Epithelial cell of alveolus of lung (primary cell): ENCODE measurements around the gene RGS11. TPM values are rescaled to one million over a fixed set of nuclear protein-coding genes. Genes with fewer than 3 reads are reported as not detected.

Experiments used
- total RNA-seq: library from RNA; depleted of rRNA; stranded (reverse); fragments of >200 nt; gene quantifications from 2 replicates; pipeline ENCODE4 v1.2.1, GENCODE V29; 2015

Gene RGS11
- total RNA-seq, result 0.13 and 0.88 TPM in 2 replicates

DNA sequence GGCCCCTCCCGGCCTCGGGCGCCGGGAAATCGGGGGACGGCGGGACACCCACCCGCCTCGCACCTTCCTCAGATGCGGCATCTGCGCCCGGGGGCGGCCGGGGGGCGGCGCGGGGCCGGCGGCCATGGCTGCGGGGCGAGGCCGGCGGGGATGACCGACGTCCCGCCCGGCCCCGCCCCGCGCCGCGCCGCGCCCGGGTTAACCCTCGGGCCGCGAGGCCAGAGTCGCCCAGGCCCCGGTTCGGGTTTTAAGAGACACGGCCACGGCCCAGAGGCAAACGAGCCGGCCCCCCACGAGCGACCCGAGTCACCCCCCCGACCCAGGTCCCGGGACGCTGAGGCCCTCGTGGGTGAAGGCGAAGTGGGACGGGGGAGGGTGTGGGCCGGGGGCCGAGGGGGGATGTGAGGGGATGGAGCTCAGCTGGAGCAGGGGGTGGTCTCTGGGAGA is at the start of gene RGS11:
Gene RGS11 (minus strand): TSS at position 159 of the 447 bp plus-strand sequence. CDS start 33 bp downstream, at position 126.

DNA sequence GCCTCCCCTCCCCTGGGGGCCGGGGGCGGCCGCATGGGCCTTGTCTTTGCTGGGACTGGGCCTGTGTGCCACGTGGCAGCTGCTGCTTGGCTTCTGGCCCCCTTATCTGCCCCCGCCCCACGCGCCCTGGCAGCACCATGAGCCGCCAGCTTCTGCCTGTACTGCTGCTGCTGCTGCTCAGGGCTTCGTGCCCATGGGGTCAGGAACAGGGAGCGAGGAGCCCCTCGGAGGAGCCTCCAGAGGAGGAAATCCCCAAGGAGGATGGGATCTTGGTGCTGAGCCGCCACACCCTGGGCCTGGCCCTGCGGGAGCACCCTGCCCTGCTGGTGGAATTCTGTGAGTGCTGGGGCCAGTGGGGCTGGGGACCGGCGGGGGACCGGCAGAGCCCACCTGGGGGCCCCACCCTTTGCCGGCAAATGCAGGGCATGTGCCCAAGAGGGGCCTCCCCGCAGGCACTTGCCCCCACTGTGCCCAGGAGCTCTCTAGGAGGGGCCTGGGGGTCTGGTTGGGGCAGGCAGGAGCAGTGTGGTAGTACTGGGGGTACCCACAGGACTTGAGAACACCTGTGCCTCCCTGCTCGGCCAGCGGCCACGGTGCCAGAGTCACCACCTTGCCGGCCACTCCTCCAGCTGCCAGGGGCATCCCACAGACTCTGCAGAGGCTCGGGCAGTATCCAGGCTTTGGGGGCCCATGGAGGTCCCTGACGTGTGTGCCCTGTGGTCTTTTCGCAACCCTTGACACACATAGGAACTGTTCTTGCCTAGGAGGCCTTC is 7.5 kb upstream of the RGS11 start, which contains the start of gene PDIA2:
Gene PDIA2 (plus strand): TSS at position 132 of the 773 bp plus-strand sequence. CDS start 6 bp downstream, at position 138.

DNA sequence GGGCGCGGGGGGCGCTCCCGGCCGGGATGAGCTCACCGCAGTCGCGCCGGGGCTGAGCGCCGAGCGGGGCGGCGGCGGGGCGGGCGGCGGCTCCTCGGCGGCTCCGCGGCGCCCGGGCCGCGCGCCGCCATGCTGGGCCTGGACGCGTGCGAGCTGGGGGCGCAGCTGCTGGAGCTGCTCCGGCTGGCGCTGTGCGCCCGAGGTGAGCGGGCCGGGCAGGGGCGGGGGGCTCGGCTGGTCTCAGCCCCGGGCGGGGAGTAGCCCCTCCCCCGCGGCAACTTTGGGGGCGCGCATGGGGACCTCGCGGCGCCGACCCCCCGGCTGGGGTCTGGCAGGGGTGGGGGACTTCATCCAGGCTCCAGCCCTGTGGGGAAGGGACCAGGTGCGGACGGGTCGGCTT is 4.8 kb upstream of the RGS11 start, which contains the start of gene ARHGDIG:
Gene ARHGDIG (plus strand): TSS at position 40 of the 400 bp plus-strand sequence. CDS start 90 bp downstream, at position 130.

DNA sequence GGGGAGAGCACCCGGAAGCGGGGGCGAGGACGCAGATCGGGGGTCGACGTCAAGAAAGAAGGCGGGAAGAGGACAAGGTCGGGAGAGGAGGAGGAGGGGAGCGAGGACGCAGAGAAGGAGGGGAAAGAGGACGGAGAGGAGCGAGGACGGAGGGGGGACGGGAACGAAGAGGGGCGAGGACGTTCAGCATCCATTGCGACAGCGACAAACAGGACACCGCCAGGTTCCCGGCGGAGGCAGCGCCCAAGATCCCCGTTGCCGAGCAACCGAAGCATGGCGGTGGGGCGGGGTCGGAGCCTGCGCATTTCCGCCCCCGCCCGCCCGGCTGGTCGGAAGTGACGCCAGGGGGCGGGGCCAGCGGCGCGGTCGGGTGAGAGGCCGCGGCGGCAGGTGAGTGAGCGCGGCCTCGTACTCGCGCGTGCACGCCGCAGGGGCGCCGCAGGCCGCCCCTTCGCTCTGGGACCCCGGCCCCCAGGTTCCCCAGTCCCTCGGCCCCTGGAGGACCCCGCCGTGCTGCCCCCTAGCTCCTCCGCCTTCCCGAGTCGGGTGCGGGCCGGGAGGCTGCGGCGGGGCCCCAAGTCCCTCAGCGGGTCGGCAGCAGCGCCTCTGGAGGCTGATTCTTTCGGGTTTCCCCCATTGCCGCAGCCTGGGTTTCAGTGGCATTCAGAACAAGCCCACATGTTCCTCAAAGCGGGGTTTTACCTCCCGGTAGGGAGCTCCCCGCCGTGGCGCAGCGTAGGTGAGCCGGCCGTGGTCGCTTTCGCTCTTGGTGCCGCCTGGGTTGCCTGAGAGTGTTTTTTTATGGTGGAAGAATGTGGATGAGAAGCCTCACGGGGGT is 41.1 kb downstream of the RGS11 start, which contains the start of gene FAM234A:
Gene FAM234A (plus strand): TSS at position 354 of the 838 bp plus-strand sequence. CDS start 19,593 bp downstream, outside the sequence.

DNA sequence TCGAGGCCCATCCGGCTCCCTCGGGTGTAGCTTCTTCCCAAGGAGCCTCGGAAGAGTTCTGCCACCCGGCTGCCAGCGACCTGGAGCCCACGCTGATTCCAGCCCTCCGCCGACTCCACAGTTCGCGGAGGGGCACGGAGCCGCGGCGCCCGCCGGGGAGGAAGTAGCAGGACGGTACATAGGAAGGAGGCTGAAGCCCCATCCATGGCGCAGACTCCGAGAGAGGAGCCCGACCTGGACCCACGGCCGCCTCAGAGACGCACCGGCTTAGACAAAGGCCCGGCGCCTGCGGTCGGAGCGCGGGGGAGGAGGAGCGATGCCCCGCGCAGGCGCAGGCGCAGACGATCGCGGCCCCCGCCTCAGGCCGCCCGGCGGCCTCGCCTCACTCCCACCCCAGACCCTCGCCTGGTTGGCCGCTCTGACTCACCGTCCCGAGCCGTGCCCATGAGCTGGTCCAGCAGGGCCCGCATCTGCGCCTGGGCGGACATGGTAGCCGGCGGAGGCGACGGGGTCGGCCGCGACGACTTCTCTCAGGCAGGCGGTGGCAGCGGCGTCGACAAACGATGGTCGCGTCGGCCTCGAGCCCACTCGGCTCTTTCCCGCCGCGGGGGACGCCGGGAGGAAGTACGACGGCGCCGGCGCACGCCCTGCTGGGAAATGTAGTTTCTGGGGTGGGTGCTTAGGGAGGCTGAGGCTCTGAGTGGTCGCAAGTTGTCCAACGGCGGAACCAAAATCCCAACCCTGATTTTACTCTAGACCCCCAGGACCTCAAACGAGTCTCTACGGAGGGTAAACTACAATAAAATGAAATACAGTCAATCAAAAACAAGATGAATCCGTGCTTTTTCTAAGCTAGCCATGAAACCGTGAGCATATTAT is 46.7 kb downstream of the RGS11 start, which contains the start of gene LUC7L:
Gene LUC7L (minus strand): TSS at position 598 of the 879 bp plus-strand sequence. CDS start 110 bp downstream, at position 488.

Other genes with a start within 250 kb of the RGS11 start
- 2.9 and 5.2 TPM in 2 replicates for gene POLR3K, start 222.3 kb downstream of the RGS11 start, total RNA-seq
- gene SNRNP25, start 222.1 kb downstream of the RGS11 start, total RNA-seq, result 17.5 and 25.5 TPM in 2 replicates
- gene RHBDF1, start 203.3 kb downstream of the RGS11 start, total RNA-seq, result 28.1 and 42.7 TPM in 2 replicates
- gene MPG, start 197.7 kb downstream of the RGS11 start, total RNA-seq, result 162 and 283 TPM in 2 replicates
- 17.1 and 26.9 TPM in 2 replicates for gene NPRL3, start 137.3 kb downstream of the RGS11 start, total RNA-seq
- gene HBZ, start 123.3 kb downstream of the RGS11 start, total RNA-seq, result not detected in 2 replicates
- gene HBM, start 110.0 kb downstream of the RGS11 start, total RNA-seq, result not detected in 2 replicates
- 0.91 TPM in 1 of 2 replicates, not detected in the other for gene HBA2, start 103.1 kb downstream of the RGS11 start, total RNA-seq
- not detected in 2 replicates for gene HBA1, start 99.3 kb downstream of the RGS11 start, total RNA-seq
- 2.8 TPM in 1 of 2 replicates, not detected in the other for gene HBQ1, start 95.5 kb downstream of the RGS11 start, total RNA-seq
- 24.6 and 84.8 TPM in 2 replicates for gene LUC7L, start 46.5 kb downstream of the RGS11 start, total RNA-seq
- gene FAM234A, start 41.1 kb downstream of the RGS11 start, total RNA-seq, result 120 and 127 TPM in 2 replicates
- 0.39 and 0.72 TPM in 2 replicates for gene ARHGDIG, start 4.6 kb upstream of the RGS11 start, total RNA-seq
- 0.72 TPM in 1 of 2 replicates, not detected in the other for gene PDIA2, start 7.2 kb upstream of the RGS11 start, total RNA-seq
- 17.7 and 20.2 TPM in 2 replicates for gene AXIN1, start 76.8 kb upstream of the RGS11 start, total RNA-seq
- 179 and 184 TPM in 2 replicates for gene MRPL28, start 94.6 kb upstream of the RGS11 start, total RNA-seq
- gene PGAP6, start 106.0 kb upstream of the RGS11 start, total RNA-seq, result 53.6 and 64.8 TPM in 2 replicates
- gene NME4, start 121.3 kb upstream of the RGS11 start, total RNA-seq, result 174 and 184 TPM in 2 replicates
- gene DECR2, start 125.9 kb upstream of the RGS11 start, total RNA-seq, result 12.3 and 14.3 TPM in 2 replicates
- gene RAB11FIP3, start 149.7 kb upstream of the RGS11 start, total RNA-seq, result 14.5 and 18.5 TPM in 2 replicates